KMS-11 (cell line): ENCODE data around the gene PRDX2.

Experiments used
- H2AFZ ChIP-seq: fragments of 200-600 bp; sonication (generic); 2 replicates; pipeline ENCODE4 v1.6.1; 2016; ENCODE audit warnings: antibody characterized with exemption, mixed run types, low read depth
- H3K27ac ChIP-seq: fragments of 200-600 bp; sonication (generic); 2 replicates; pipeline ENCODE4 v1.6.1; 2016; ENCODE audit warnings: mild to moderate bottlenecking, mixed run types
- H3K27me3 ChIP-seq: fragments of 200-600 bp; sonication (generic); 2 replicates; pipeline ENCODE4 v1.6.1; 2017; ENCODE audit warnings: mild to moderate bottlenecking, low read depth, mixed run types, moderate library complexity; ENCODE audit not compliant: insufficient read depth
- H3K36me3 ChIP-seq: fragments of 200-600 bp; sonication (generic); 2 replicates; pipeline ENCODE4 v1.6.1; 2017; ENCODE audit warnings: mild to moderate bottlenecking, mixed run types; ENCODE audit not compliant: insufficient read depth
- H3K4me1 ChIP-seq: fragments of 200-600 bp; sonication (generic); 2 replicates; pipeline ENCODE4 v1.6.1; 2016; ENCODE audit warnings: mild to moderate bottlenecking, low read depth, mixed run types; ENCODE audit not compliant: poor library complexity, severe bottlenecking
- H3K4me2 ChIP-seq: fragments of 200-600 bp; sonication (generic); 2 replicates; pipeline ENCODE4 v1.7.0; 2016; ENCODE audit warnings: mild to moderate bottlenecking, mixed run types
- H3K4me3 ChIP-seq: fragments of 200-600 bp; sonication (generic); IDR thresholded peaks from 2 replicates; pipeline ENCODE4 v1.6.1; 2017; ENCODE audit warnings: low read depth, low read length, mixed read lengths; ENCODE audit not compliant: insufficient read depth
- H3K79me2 ChIP-seq: fragments of 200-600 bp; sonication (generic); 2 replicates; pipeline ENCODE4 v1.6.1; 2016; ENCODE audit warnings: low read depth, mixed run types; ENCODE audit not compliant: insufficient read depth
- H3K9ac ChIP-seq: fragments of 200-600 bp; sonication (generic); 2 replicates; pipeline ENCODE4 v1.6.1; 2016; ENCODE audit warnings: mild to moderate bottlenecking, mixed run types
- H4K20me1 ChIP-seq: fragments of 200-600 bp; sonication (generic); 2 replicates; pipeline ENCODE4 v1.6.1; 2016; ENCODE audit warnings: mild to moderate bottlenecking, mixed run types; ENCODE audit not compliant: insufficient read depth
- CTCF ChIP-seq: fragments of 200-600 bp; sonication (generic); conservative IDR thresholded peaks from 2 replicates; pipeline ENCODE4 v1.6.1; 2017; ENCODE audit warnings: low read depth, mild to moderate bottlenecking, antibody characterized with exemption, low read length, moderate library complexity, mixed read lengths

PRDX2 gene

GRCh38 chr19:12790628-12791344, 10.8 kb downstream of the PRDX2 start:
- H4K20me1 ChIP-seq = no peaks in the 10 kb centered on the region
- TF ChIP-seq CTCF = no peak
- H3K27ac ChIP-seq = peak overlapping the region; percentile 93; the same call in 1 of the 2 replicates
- no peak overlapping the region for H3K4me3 ChIP-seq
- peaks cover 49% of the 10 kb centered on the region for H3K4me1 ChIP-seq
- peak overlapping the region; percentile 76; the same call in 1 of the 2 replicates for H3K9ac ChIP-seq
- peak overlapping the region; percentile 44; the same call in 1 of the 2 replicates for H2AFZ ChIP-seq
- peak overlapping the region; percentile 97 for H3K4me2 ChIP-seq
- H3K36me3 ChIP-seq = no peaks in the 10 kb centered on the region
- H3K79me2 ChIP-seq = peaks cover 20% of the 10 kb centered on the region
- no peaks in the 10 kb centered on the region for H3K27me3 ChIP-seq

- Histone ChIP-seq H3K79me2 (peaks cover 20% of the 10 kb centered on the region), H3K27me3 (no peaks in the 10 kb centered on the region), H4K20me1 (no peaks in the 10 kb centered on the region), H3K4me3 (no peak overlapping the region), H3K4me1 (peaks cover 54% of the 10 kb centered on the region), H3K27ac (peak overlapping the region; percentile 93), H3K9ac (peak overlapping the region; percentile 76; the same call in 1 of the 2 replicates), H2AFZ (peak overlapping the region; percentile 44; the same call in 1 of the 2 replicates), H3K36me3 (no peaks in the 10 kb centered on the region), H3K4me2 (peak overlapping the region; percentile 97)
- no peak for TF ChIP-seq CTCF
These were observed 11.5 kb downstream of the PRDX2 start for GRCh38 chr19:12789904-12790619.

GRCh38 chr19:12789098-12789903, 12.3 kb downstream of the PRDX2 start:
- Histone ChIP-seq H3K4me2 (peak overlapping the region; percentile 91), H3K4me3 (no peak overlapping the region), H3K4me1 (peaks cover 51% of the 10 kb centered on the region), H2AFZ (peak overlapping the region; percentile 14; the same call in 1 of the 2 replicates), H3K79me2 (peaks cover 20% of the 10 kb centered on the region), H3K27ac (peak overlapping the region; percentile 93), H4K20me1 (no peaks in the 10 kb centered on the region), H3K27me3 (no peaks in the 10 kb centered on the region), H3K36me3 (no peaks in the 10 kb centered on the region), H3K9ac (peak overlapping the region; percentile 68)
- no peak; the same call in 1 of the 2 replicates for TF ChIP-seq CTCF

- TF ChIP-seq CTCF = no peak; the same call in 1 of the 2 replicates
- H3K79me2 ChIP-seq = peaks cover 20% of the 10 kb centered on the region
- H3K36me3 ChIP-seq = no peaks in the 10 kb centered on the region
- H2AFZ ChIP-seq = peak overlapping the region; percentile 14; the same call in 1 of the 2 replicates
- H4K20me1 ChIP-seq = no peaks in the 10 kb centered on the region
- peak overlapping the region; percentile 91 for H3K4me2 ChIP-seq
- H3K4me1 ChIP-seq = peaks cover 47% of the 10 kb centered on the region
- H3K27ac ChIP-seq = peak overlapping the region; percentile 93
- no peak overlapping the region for H3K4me3 ChIP-seq
- no peaks in the 10 kb centered on the region for H3K27me3 ChIP-seq
- H3K9ac ChIP-seq = peak overlapping the region; percentile 68
These were observed 12.9 kb downstream of the PRDX2 start for GRCh38 chr19:12788682-12789097.
